Daoy (cell line): ENCODE measurements around the gene MAST2. TPM values are rescaled to one million over a fixed set of nuclear protein-coding genes. Genes with fewer than 3 reads are reported as not detected.

ENCODE experiments used
- DNase-seq: peaks from one replicate; pipeline ENCODE4 v3.0.0-alpha.2; 2015; ENCODE audit warnings: low read depth
- total RNA-seq: library from RNA; depleted of rRNA; stranded (reverse); fragments of >200 nt; shearing (Covaris generic); gene quantifications from 2 replicates; pipeline ENCODE4 v1.2.3, GENCODE V29; 2014; rRNA removed

The MAST2 gene
- total RNA-seq, 1 experiment from 2014 or later, result 10.7 TPM

DNA sequence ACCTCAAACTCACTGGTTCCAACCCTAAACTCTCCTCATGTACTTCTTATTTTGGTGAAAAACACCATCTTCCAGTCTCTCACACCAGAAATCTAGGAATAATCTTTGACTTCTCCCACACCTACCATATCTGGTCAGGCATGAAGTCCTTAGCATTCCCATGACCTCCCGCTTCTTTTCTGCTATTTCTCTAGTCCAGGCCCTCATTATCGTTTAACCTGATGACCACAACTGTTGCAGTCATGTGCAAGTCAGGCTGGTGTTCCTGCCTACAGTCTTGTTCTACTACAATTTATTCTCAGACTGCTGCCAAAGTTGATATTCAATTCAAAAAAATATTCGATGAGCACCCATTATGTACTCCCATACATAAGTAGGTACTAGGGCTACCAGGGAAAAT lies 257.7 kb downstream of the MAST2 start:
- DNase-seq, result no peak

GRCh38 chr1:46062651-46063319 lies 259.4 kb downstream of the MAST2 start:
- peak; percentile 69 for DNase-seq

GRCh38 chr1:46064708-46065107 lies 261.3 kb downstream of the MAST2 start:
- DNase-seq, result no peak

DNA sequence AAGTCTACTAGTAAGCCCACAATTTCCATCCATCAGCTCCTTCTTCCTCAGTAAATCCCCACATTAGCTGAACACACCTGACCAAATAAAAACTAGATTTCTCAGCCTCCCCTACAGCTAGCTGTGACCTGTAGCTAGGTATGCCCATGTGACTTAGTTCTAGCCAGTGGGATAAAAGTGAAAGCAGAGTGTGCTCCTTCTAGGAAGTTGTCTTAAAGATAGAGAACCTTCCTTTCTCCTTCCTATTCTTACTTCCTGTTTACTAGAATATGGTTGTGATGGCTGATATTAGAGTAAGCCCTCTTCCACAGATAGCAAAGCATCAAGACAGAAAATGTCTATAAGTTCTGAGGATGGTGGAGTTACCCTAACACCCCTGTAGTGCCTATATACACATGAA lies 262.0 kb downstream of the MAST2 start:
- DNase-seq, result no peak

DNA sequence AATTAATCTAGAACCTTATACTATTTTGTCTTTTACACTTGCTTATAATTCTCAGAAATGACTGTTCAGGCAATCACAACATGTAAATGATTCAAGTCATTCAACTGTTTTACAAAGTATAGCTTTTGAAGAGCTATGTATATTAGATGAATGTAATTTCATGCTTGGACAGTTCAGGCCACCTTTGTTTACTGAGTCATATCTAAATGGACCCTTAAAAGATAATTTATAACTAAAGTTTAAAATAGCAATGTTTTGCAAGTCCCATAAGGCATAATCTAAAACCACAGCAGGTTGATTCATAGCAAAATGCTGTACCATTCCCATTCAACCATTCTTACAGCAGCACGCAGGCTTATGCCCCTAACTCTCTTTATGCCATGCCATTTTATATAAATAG lies 264.2 kb downstream of the MAST2 start:
- no peak for DNase-seq

- no peak for DNase-seq
Observed at GRCh38 chr1:46068525-46068924, 265.1 kb downstream of the MAST2 start.

GRCh38 chr1:46070164-46070814 lies 266.9 kb downstream of the MAST2 start:
- DNase-seq, result no peak

DNA sequence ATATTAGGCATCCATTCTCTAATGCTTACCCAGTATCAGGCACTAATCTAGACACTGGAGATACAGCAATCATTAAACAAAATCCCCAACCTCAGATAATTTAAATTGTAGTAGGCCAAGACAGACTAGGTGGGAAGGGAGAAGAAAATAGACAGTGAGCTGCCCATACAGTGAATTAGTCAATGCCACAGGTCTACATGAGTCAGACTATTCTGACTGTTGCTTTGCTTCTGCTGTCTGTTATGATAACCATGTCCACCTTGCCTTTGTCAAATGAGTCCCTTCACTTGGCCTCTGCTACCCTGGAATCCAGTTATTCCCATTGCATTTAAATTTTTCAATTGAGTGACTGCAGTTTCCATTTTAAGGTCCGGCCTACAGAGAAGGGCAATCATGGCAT lies 269.6 kb downstream of the MAST2 start:
- no peak for DNase-seq

DNA sequence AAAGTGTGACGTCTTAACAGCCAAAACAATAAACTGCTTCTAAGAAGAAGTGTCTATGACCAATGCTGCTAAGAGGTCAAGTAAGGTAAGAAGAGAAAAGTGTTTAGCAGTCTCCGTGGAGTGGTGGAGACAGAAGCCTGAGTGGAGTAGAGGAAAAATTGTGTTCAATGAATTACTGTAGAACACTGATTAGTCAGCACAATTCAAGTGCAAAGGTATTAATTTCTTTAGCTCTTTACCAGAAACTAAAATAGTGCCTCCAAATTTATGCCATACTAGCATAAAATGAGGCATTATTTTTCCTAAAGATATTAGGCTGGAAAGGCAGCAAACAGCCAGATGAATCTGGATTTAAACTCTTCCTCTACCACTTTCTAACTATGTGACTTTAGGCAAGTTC lies 272.9 kb downstream of the MAST2 start:
- DNase-seq, result no peak

DNA sequence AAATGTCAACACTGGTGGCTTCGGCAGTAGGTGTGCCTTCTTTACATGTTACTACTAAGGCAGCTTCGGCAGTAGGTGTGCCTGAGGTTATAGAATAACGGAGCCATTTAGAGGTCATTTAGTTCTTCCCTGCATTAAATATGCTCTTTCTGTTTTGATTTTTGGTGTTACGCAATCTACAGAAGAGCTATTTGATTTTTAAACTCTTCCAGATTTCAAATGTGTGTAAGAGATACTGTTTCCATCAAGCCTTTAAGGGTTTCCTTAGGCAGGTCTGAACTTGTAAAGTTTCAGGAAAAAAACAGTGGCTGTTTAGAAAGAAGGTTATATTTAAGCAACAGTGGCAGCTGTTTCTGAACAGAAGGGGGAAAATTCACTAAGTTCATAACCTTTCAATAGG lies 274.2 kb downstream of the MAST2 start:
- DNase-seq, result no peak

GRCh38 chr1:46080257-46080656 lies 276.8 kb downstream of the MAST2 start:
- DNase-seq, result no peak

GRCh38 chr1:46081206-46081605 lies 277.8 kb downstream of the MAST2 start:
- DNase-seq, result no peak

DNA sequence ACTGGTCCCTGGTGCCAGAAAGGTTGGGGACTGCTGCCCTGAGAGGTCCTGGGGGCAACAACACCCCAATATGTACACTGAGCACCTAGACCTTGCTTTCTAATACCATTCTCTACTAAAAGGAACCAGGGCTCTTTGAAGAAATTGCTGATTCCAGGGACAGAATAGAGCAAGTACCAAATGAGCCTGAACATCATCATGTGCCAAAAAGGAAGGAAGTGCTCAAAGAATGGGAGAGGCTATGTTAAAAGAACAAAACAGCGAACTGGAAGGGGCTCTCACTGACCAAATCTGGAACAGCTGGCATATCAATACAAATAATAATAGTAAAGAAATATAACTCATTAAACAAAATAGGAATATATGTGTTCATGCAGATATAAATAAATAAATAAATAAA lies 278.2 kb downstream of the MAST2 start:
- DNase-seq, result no peak

DNA sequence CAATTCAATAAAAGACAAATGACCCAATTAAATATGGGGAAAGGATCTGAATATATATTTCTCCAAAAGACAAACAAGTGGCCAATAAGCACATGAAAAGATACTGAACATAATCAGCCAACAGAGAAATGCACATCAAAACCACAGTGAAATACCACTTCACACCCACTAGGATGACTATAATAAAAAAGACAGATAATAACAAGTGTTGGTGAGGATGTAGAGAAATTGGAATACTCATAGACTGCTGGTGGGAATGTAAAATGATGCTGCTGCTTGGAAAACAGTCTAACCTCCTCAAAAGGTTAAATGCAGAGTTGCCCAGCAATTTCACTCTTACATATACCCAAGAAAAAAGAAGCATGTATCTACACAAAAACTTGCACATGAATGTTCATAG lies 280.2 kb downstream of the MAST2 start:
- DNase-seq, result no peak

DNA sequence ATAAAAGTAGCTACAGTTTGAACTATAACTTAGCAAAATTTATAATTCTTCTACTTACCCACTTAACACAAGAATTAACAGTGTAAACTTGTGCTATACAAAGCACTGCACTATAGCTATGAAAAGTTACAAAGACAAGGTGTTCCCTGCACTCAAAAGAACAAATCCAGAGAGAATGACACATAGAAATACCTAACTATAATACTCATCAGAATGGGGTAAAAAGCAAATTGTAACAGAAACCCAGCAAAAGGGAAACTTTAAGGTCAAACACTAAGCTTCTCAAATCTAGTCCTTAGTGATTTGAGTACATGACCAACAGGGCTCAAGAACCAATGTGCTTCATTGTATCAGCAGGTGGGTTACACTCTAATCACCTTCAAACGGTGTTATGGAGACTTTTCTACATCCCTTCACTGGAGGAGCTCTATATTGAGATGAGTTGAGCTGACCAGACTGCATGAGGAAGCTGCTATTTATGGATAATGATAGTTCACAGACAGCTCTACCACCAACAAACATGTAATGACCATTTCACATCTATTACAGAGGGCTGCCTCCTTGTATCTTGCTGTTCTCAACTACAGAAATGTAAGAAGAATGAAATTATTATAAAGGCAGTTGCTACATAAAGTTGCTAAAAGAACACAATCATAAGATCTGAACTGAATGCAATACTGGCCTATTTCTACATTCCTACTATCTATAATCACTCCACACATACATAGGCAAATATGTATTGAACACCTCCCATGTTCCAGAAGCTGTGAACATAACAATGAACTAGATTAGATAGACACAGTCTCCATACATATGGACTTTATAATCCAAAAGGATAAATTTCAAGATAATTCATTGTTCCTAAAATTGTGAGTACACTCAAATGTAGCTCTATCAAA lies 281.4 kb downstream of the MAST2 start:
- no peak for DNase-seq

Other genes starting within 250 kb of the MAST2 start
- 145 and 155 TPM in 2 replicates for gene NASP, start 219.6 kb upstream of the MAST2 start, total RNA-seq
- 1.1 and 1.2 TPM in 2 replicates for gene CCDC17, start 179.6 kb upstream of the MAST2 start, total RNA-seq
- 112 and 117 TPM in 2 replicates for gene GPBP1L1, start 117.1 kb upstream of the MAST2 start, total RNA-seq
- 38.1 and 47.9 TPM in 2 replicates for gene TMEM69, start 115.4 kb upstream of the MAST2 start, total RNA-seq
- gene IPP, start 53.0 kb upstream of the MAST2 start, total RNA-seq, result 9.0 and 9.7 TPM in 2 replicates